PC-3 (cell line): Measurements from ENCODE around the gene RNASE9. TPM values are rescaled to one million over a fixed set of nuclear protein-coding genes. Genes with fewer than 3 reads are reported as not detected.

ENCODE experiments used
- ATAC-seq: fragments of 200-7000 bp; cut with Tn5 transposase; 2 replicates; pipeline ENCODE4 v1.9.1; 2020; ENCODE audit warnings: mild to moderate bottlenecking, moderate library complexity
- BruUV-seq: library from RNA; stranded (reverse); fragments of 400-500 nt; replicated peaks from 2 replicates; lab custom pipeline; 2021; lab: Mats Ljungman, UMichigan
- CTCF ChIA-PET: fragments of 300-600 bp; sonication (Branson Sonifier 250); formaldehyde crosslinking; loops from one replicate; lab custom pipeline; 2022; ENCODE audit warnings: antibody characterized with exemption; lab: Charles Lee
- POLR2A ChIA-PET: fragments of 300-600 bp; sonication (Branson Sonifier 250); formaldehyde crosslinking; loops from one replicate; lab custom pipeline; 2022; ENCODE audit warnings: antibody characterized with exemption; ENCODE audit not compliant: unreplicated experiment; lab: Charles Lee
- DNase-seq: peaks from one replicate; pipeline ENCODE4 v3.0.0-alpha.2; 2015
- H2AFZ ChIP-seq: fragments of 300-600 bp; sonication (generic); 2 replicates; pipeline ENCODE4 v1.6.0; 2016; ENCODE audit warnings: antibody characterized with exemption, low read length
- H3F3A ChIP-seq: fragments of 300-600 bp; sonication (generic); one replicate; pipeline ENCODE4 v1.6.0; 2017; ENCODE audit warnings: antibody characterized with exemption, low read length, control low read depth, mild to moderate bottlenecking; ENCODE audit not compliant: unreplicated experiment
- H3K27ac ChIP-seq: fragments of 300-600 bp; sonication (generic); 2 replicates; pipeline ENCODE4 v1.5.1; 2016; ENCODE audit warnings: mild to moderate bottlenecking, low read length
- H3K27me3 ChIP-seq: fragments of 300-600 bp; sonication (generic); 2 replicates; pipeline ENCODE4 v1.6.1; 2016; ENCODE audit warnings: low read length, mixed read lengths
- H3K36me3 ChIP-seq: fragments of 300-600 bp; sonication (generic); 2 replicates; pipeline ENCODE4 v1.6.1; 2016; ENCODE audit warnings: low read depth, mixed run types, low read length, mixed read lengths
- H3K4me1 ChIP-seq: fragments of 300-600 bp; sonication (generic); 2 replicates; pipeline ENCODE4 v1.5.1; 2016; ENCODE audit warnings: low read length; ENCODE audit not compliant: insufficient read depth
- H3K4me2 ChIP-seq: fragments of 300-600 bp; sonication (generic); 2 replicates; pipeline ENCODE4 v1.6.0; 2016; ENCODE audit warnings: low read length
- H3K4me3 ChIP-seq: fragments of 300-600 bp; sonication (generic); 2 replicates; pipeline ENCODE4 v1.5.1; 2016; ENCODE audit warnings: mild to moderate bottlenecking, low read length, mixed read lengths
- H3K79me2 ChIP-seq: fragments of 300-600 bp; sonication (generic); 2 replicates; pipeline ENCODE4 v1.6.1; 2017; ENCODE audit warnings: low read length, mixed read lengths
- H3K9ac ChIP-seq: fragments of 300-600 bp; sonication (generic); 2 replicates; pipeline ENCODE4 v1.6.0; 2016; ENCODE audit warnings: mild to moderate bottlenecking, low read length
- H3K9me2 ChIP-seq: fragments of 300-600 bp; sonication (generic); replicated peaks from 2 replicates; pipeline ENCODE4 v1.6.1; 2016; ENCODE audit warnings: mixed run types, low read length, mixed read lengths
- H3K9me3 ChIP-seq: fragments of 300-600 bp; sonication (generic); 2 replicates; pipeline ENCODE4 v1.6.1; 2016; ENCODE audit warnings: low read length, mixed read lengths
- H4K20me1 ChIP-seq: fragments of 300-600 bp; sonication (generic); 2 replicates; pipeline ENCODE4 v1.6.1; 2016; ENCODE audit warnings: low read length, mixed read lengths
- CTCF ChIP-seq: fragments of 300-600 bp; sonication (generic); conservative IDR thresholded peaks from 2 replicates; pipeline ENCODE4 v1.5.1; 2017; ENCODE audit warnings: antibody characterized with exemption, low read depth, mild to moderate bottlenecking, low read length
- EZH2 ChIP-seq: fragments of 300-600 bp; sonication (generic); IDR thresholded peaks from one replicate; pipeline ENCODE4 v1.6.1; 2017; ENCODE audit warnings: antibody characterized with exemption, mild to moderate bottlenecking, low read length; ENCODE audit not compliant: unreplicated experiment
- EZH2phosphoT487 ChIP-seq: fragments of 300-600 bp; sonication (generic); IDR thresholded peaks from 2 replicates; pipeline ENCODE4 v1.6.1; 2018; ENCODE audit warnings: mild to moderate bottlenecking, antibody characterized with exemption, low read length, borderline replicate concordance
- intact Hi-C: fragments of 100-400 bp; cut with micrococcal nuclease; formaldehyde crosslinking; loops from 2 replicates; pipeline ENCODE4 v1.9.0; 2023
- total RNA-seq: library from RNA; depleted of rRNA; stranded (reverse); fragments of >200 nt; gene quantifications from 2 replicates; pipeline ENCODE4 v1.2.3, GENCODE V29; 2014

Gene RNASE9
- total RNA-seq, 1 experiment from 2014 or later: not detected

- POLR2A ChIA-PET: interaction anchor here (0.5 to 0.6 kb wide), 2 partner anchors 172 to 478 kb away, joined by 5 to 7 read pairs; no protein-coding TSS in a partner anchor
- DNase-seq (peak; percentile 97), ATAC-seq (peak; percentile 14)
- Histone ChIP-seq H3K4me3 (peak overlapping the region; percentile 82), H3K9ac (peak overlapping the region; percentile 11; the same call in 1 of the 2 replicates), H3K27me3 (no peaks in the 10 kb centered on the region), H3K9me3 (no peaks in the 10 kb centered on the region), H4K20me1 (no peaks in the 10 kb centered on the region), H3K4me2 (peak overlapping the region; percentile 85), H2AFZ (peak overlapping the region; percentile 87), H3K9me2 (no peaks in the 10 kb centered on the region), H3K27ac (no peak overlapping the region), H3F3A (peaks cover 1% of the 10 kb centered on the region), H3K79me2 (no peaks in the 10 kb centered on the region), H3K4me1 (peaks cover 25% of the 10 kb centered on the region; the same call in 1 of the 2 replicates), H3K36me3 (no peaks in the 10 kb centered on the region)
- no peak for TF ChIP-seq EZH2
- peak; percentile 98 for TF ChIP-seq CTCF
- no peak for TF ChIP-seq EZH2phosphoT487
- BruUV-seq: no TSS peak
- CTCF ChIA-PET: interaction anchor here (0.5 to 1.3 kb wide), 4 partner anchors 44 to 280 kb away, joined by 3 to 5 read pairs (median 4); no protein-coding TSS in a partner anchor
- intact Hi-C loops: loop anchor here (1.0 to 5.0 kb wide), 7 partner anchors 82 to 363 kb away; partner anchors contain the start of genes APEX1, PARP2 and PNP
Measured at GRCh38 chr14:20609215-20610001, 48.6 kb upstream of the RNASE9 start.

GRCh38 chr14:20608383-20609110, 47.7 kb upstream of the RNASE9 start:
- BruUV-seq: no TSS peak
- TF ChIP-seq CTCF: no peak
- no peak for TF ChIP-seq EZH2phosphoT487
- no peak for TF ChIP-seq EZH2
- H3K79me2 ChIP-seq: no peaks in the 10 kb centered on the region
- peaks cover 25% of the 10 kb centered on the region; the same call in 1 of the 2 replicates for H3K4me1 ChIP-seq
- no peaks in the 10 kb centered on the region for H3K27me3 ChIP-seq
- no peaks in the 10 kb centered on the region for H4K20me1 ChIP-seq
- no peaks in the 10 kb centered on the region for H3K9me2 ChIP-seq
- intact Hi-C loops: loop anchor here (1.0 to 5.0 kb wide), 6 partner anchors 83 to 281 kb away; partner anchors contain the start of genes APEX1, PARP2 and PNP
- no peak for ATAC-seq
- H2AFZ ChIP-seq: no peak overlapping the region
- H3K27ac ChIP-seq: no peak overlapping the region
- peak overlapping the region; percentile 67 for H3K4me2 ChIP-seq
- H3K4me3 ChIP-seq: peak overlapping the region; percentile 36
- no peak overlapping the region for H3K9ac ChIP-seq
- no peaks in the 10 kb centered on the region for H3F3A ChIP-seq
- CTCF ChIA-PET: interaction anchor here (0.5 to 1.3 kb wide), 3 partner anchors 45 to 279 kb away, joined by 3 to 5 read pairs (median 4); no protein-coding TSS in a partner anchor
- H3K36me3 ChIP-seq: no peaks in the 10 kb centered on the region
- POLR2A ChIA-PET: interaction anchor here (0.5 kb wide), 1 partner anchor 173 kb away, joined by 5 read pairs; no protein-coding TSS in a partner anchor
- DNase-seq: no peak
- H3K9me3 ChIP-seq: no peaks in the 10 kb centered on the region
